GM21360 (cell line): ENCODE data around the gene RAB4B.
"Not testable (repeated sequence)": the region's sequence is repeated elsewhere in the genome, so short reads cannot be mapped to it uniquely, and the experiment has no call there.

Source experiments
- ATAC-seq: cut with Tn5 transposase; IDR thresholded peaks from one replicate; pipeline ENCODE4 v1.9.1; 2021; ENCODE audit warnings: mild to moderate bottlenecking, moderate library complexity; ENCODE audit not compliant: unreplicated experiment

Gene RAB4B

DNA sequence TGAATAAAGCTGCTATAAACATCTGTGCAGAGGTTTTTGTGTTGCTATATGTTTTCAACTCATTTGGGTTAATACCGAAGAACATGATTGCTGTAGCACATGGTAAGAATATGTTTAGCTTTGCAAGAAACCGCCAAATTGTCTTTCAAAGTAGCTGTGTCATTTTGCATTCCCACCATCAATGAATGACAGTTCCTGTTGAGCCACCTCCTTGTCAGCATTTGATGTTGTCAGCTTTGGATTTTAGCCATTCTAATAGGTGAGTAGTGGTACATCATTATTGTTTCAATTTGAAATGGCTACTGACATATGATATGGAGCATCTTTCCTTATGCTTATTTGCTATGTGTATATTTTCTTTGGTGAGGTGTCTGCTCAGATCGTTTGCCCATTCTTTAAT is 64.0 kb downstream of the RAB4B start:
- not testable (repeated sequence) for ATAC-seq

GRCh38 chr19:40842997-40843652 is 65.1 kb downstream of the RAB4B start:
- ATAC-seq, result not testable (repeated sequence)

- not testable (repeated sequence) for ATAC-seq
Measured at GRCh38 chr19:40843653-40844052, 65.6 kb downstream of the RAB4B start.
